Activated T-helper 17 cell treated with anti-CD3 and anti-CD28 coated beads, Interleukin-2, amount 50 U/mL, for 72 hours (primary cell): Measurements from ENCODE around the gene METRNL. TPM values are rescaled to one million over a fixed set of nuclear protein-coding genes. Genes with fewer than 3 reads are reported as not detected.

Experiments
- ATAC-seq: fragments of 150-1000 bp; cut with Tn5 transposase; replicated peaks from 2 replicates; pipeline ENCODE4 v1.10.0; 2021; ENCODE audit warnings: mild to moderate bottlenecking, moderate library complexity
- H3K27ac Mint-ChIP-seq: one replicate; pipeline ENCODE4 v1.8.0; 2022; ENCODE audit warnings: mixed read lengths
- H3K27me3 Mint-ChIP-seq: one replicate; pipeline ENCODE4 v1.8.0; 2022; ENCODE audit warnings: mixed read lengths
- H3K36me3 Mint-ChIP-seq: one replicate; pipeline ENCODE4 v1.8.0; 2022; ENCODE audit warnings: low read depth, mild to moderate bottlenecking, mixed read lengths
- H3K4me1 Mint-ChIP-seq: one replicate; pipeline ENCODE4 v1.8.0; 2022; ENCODE audit warnings: mixed read lengths
- H3K4me3 Mint-ChIP-seq: one replicate; pipeline ENCODE4 v1.8.0; 2022; ENCODE audit warnings: mild to moderate bottlenecking, mixed read lengths
- H3K9me3 Mint-ChIP-seq: one replicate; pipeline ENCODE4 v1.8.0; 2022; ENCODE audit warnings: mixed read lengths
- total RNA-seq, 2 donors: library from RNA; stranded (reverse); gene quantifications; one replicate each; pipeline ENCODE4 v1.2.3, GENCODE V29; 2022

Gene METRNL
- total RNA-seq, 2 donors from 2014 or later, result 21.9 to 43.4 TPM

DNA sequence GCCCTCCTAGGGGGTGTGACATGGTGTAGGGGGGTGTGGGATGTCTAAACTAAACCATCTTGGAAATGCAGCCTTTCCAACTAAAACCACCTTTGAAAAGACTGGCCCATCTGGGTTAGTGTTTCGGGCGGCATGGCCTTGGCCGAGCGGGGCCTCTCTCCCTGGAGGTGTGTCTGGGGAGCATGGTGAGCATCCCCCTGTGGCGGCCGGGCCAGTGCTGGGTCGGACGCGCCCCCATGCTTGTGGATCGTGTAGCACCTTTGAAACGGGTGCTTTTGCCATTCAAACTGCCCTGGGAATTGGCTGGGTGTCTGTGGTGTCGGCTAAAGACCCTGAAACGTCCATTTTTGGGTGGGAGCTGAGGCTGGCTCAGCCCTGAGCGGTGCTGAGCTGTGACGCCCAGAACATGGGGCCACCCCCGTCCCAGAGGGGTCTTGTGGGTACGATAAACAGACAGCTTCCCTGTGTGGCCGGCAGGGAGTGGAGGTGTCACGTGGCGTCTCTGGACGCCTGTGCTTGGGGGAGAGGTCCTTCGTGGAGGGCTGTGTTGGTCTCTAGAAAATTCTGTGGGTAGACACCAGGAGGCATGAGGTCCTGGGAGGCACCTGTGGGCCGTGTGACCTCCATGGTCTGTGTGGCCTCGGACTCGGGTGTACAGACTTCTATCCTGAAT is 6.3 kb downstream of the METRNL start:
- H3K9me3 Mint-ChIP-seq, result no peaks in the 10 kb centered on the region
- H3K27ac Mint-ChIP-seq, result no peak overlapping the region
- no peak overlapping the region for H3K4me3 Mint-ChIP-seq
- H3K36me3 Mint-ChIP-seq, result peaks cover 66% of the 10 kb centered on the region
- H3K27me3 Mint-ChIP-seq, result no peaks in the 10 kb centered on the region
- no peak for ATAC-seq
- peaks cover 19% of the 10 kb centered on the region for H3K4me1 Mint-ChIP-seq

DNA sequence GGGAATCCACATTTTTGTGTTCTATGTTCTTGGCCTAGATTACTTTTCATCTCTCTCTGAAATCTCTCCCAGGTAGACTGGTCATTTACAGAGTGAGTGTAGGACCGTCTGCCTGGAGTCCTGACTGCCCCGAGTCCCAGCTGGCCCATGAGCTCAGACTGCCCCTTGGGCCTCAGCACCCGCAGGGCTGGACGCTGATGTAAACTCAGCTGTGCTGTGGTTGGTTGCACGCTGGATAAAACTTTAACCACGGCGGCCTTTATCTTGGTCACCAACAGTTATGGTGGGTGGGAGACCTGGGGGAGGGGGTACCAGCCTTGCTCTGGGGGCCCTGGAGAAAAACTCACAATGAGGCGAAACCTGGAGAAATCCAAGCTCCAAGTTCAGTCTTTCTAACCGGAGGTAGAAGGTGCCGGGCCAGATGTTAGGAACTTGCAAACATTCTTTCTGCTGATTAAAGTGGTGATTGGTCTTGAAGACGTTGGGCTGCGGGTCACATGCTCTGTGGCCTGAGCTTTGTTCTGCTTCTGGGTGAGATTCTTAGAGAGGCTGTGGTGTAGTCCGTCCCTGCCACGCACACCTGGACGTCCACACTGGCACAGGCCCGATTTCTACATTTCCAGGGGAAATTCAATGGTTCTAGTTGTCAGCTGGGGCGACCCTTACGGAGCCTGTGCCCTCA is 6.9 kb downstream of the METRNL start:
- H3K4me3 Mint-ChIP-seq, result no peak overlapping the region
- ATAC-seq, result no peak
- H3K9me3 Mint-ChIP-seq, result no peaks in the 10 kb centered on the region
- H3K4me1 Mint-ChIP-seq, result peaks cover 19% of the 10 kb centered on the region
- H3K36me3 Mint-ChIP-seq, result peaks cover 66% of the 10 kb centered on the region
- H3K27ac Mint-ChIP-seq, result no peak overlapping the region
- no peaks in the 10 kb centered on the region for H3K27me3 Mint-ChIP-seq

DNA sequence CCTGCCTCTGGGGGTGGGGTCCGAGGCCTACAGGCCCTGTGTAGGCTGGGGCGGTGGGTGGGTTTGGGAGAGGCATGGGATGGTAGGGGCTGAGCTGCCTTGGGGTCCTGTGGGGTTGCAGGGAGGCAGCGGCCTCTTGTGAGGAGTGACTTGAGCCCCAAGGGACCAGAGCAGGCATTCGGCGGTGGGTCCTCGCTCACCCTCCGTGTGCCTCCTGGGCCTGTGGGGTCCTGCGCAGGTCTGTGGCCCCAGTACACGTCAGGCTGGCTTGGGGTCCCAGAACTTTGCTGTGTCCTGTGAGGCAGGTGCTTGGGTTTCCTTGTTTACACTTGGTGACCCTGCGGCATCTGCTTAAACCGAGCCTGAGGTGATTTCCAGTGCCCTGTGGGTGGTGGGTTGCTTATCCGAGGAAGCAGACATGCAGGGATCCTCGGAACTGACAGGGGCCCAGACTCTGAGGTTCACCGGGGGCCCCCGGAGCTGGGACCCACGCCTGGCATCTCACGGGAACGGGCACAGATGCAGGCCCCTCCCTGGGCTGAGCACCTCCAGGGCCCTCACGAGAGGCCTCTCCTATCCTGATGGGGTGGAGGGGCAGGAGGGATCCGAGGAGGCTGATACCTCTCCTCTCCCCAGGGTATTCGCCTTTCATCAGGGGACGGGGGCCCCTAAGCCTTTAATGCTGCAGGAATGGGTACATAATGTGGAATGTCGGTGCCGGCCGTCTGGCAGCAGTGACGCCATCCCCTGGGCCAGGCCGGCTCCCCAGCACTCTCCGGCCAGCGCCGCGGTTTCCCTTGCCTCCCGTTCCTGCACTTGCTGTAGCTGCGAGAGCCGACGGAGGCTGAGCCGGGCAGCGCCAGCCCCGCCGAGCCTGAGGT is 7.7 kb downstream of the METRNL start:
- no peak overlapping the region for H3K4me3 Mint-ChIP-seq
- H3K9me3 Mint-ChIP-seq, result no peaks in the 10 kb centered on the region
- no peaks in the 10 kb centered on the region for H3K27me3 Mint-ChIP-seq
- H3K4me1 Mint-ChIP-seq, result peaks cover 19% of the 10 kb centered on the region
- ATAC-seq, result no peak
- no peak overlapping the region for H3K27ac Mint-ChIP-seq
- peaks cover 65% of the 10 kb centered on the region for H3K36me3 Mint-ChIP-seq

DNA sequence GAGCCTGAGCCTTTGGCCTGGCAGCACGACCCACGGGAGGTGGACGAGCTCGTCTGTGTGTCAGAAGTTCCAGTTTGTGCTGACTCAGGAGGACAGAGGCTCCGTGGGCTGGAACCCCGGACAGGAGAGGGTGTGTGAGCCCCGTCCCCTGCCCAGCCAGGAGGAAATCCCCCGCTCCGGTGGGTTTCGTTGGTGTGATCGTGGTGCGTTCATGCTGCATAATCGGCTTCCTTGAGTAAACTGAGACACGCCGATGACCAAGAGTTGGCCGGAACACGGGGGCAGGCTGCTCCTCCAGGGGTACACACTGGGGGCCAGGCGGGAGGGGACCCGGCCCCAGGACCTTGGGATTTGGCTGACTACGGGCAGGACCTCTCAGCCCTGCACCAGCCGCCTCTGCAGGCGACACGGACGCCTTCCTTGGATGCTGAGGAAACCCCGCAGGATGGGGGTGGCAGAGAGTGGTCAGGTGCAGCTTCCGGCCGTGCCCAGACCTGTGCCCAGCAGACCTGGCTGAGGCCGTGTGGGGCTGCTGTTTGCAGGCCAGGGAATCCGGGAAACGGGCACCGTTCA is 8.5 kb downstream of the METRNL start:
- Mint-ChIP-seq H3K4me1 (peaks cover 14% of the 10 kb centered on the region), H3K27ac (no peak overlapping the region), H3K27me3 (no peaks in the 10 kb centered on the region), H3K4me3 (no peak overlapping the region), H3K9me3 (no peaks in the 10 kb centered on the region), H3K36me3 (peaks cover 59% of the 10 kb centered on the region)
- no peak for ATAC-seq

DNA sequence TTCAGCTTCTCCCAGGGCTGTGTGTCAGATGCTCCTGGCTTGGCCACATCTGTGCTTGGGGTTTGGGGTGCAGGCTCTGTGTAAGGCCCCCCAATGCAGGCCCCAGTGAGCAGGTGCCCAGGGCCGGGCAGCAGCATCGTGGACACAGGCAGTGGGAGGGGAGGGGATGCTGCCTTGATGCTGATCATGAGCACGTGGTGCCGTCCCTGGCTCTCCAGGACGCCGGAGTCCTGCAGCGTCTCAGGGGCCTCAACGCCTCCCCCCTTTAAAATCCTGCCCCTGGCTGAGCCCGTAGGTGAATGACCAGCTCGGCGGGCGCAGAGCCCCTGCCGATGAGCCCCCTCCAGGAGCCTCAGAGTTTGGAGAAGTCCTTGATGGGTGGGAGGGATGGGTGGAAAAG is 9.0 kb downstream of the METRNL start:
- Mint-ChIP-seq H3K27me3 (no peaks in the 10 kb centered on the region), H3K9me3 (no peaks in the 10 kb centered on the region), H3K4me1 (peaks cover 8% of the 10 kb centered on the region), H3K36me3 (peaks cover 54% of the 10 kb centered on the region), H3K27ac (no peak overlapping the region), H3K4me3 (no peak overlapping the region)
- no peak for ATAC-seq

DNA sequence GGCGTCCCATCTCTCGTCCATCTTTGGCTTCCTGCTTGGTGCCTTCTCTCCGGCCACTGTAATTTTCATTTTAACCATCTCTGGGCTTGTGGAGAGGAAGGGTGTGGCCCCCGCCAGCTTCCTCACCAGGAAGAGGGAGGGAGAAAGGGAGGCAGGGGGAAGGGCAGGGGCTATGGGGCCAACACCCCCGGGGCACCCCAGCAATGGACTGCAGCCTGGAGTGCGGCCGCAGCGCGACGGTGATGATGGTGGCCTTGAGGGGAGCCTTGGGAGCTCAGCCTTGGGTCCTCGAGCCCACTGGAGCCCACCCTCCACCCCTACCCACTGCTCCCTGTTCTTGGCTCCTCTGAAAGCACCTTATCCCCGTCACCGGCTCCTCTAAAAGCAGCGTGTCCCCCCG is 9.5 kb downstream of the METRNL start:
- Mint-ChIP-seq H3K4me3 (no peak overlapping the region), H3K27ac (no peak overlapping the region), H3K9me3 (no peaks in the 10 kb centered on the region), H3K4me1 (peaks cover 3% of the 10 kb centered on the region), H3K36me3 (peaks cover 54% of the 10 kb centered on the region), H3K27me3 (no peaks in the 10 kb centered on the region)
- no peak for ATAC-seq

DNA sequence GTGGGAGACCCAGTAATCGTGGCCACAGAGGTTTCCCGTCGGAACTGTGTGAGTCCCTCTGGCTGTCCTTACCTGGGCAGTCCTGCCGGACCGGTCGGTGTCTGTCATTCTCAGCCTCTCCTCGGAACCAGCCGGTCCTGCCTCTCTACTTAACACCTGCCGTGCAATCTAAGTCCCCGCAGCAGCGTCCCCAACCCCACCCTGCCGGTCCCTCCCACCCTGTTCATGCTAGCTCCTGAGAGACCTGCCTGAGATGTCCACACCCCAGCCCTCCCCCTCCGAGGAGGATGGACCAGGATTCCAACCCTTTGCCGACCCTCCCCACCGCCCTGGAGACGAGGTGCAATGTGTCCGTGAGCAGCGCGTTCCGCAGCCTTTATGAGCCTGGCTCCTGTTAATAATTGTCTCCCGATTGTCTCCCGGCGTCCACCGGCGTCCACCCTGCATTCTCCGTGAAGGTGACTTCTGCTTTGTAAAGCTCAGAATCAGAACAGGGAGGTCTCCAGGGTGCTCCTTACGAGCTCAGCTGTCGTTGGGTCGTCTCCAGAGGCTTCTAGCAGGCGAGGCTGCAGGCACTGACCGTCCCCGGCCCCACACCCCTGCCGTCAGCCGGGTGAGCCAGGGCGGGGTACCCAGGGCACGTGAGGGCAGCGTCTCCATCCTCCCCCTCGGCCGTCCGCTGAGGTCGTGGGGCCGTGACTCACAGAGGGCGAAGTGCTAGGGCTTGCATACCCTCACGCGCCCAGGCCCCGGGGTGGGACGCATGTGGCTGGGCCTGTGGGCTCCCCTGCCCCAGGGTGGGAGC is 10.1 kb downstream of the METRNL start:
- Mint-ChIP-seq H3K4me1 (no peaks in the 10 kb centered on the region), H3K27me3 (no peaks in the 10 kb centered on the region), H3K4me3 (no peak overlapping the region), H3K9me3 (no peaks in the 10 kb centered on the region), H3K27ac (no peak overlapping the region), H3K36me3 (peaks cover 54% of the 10 kb centered on the region)
- no peak for ATAC-seq

DNA sequence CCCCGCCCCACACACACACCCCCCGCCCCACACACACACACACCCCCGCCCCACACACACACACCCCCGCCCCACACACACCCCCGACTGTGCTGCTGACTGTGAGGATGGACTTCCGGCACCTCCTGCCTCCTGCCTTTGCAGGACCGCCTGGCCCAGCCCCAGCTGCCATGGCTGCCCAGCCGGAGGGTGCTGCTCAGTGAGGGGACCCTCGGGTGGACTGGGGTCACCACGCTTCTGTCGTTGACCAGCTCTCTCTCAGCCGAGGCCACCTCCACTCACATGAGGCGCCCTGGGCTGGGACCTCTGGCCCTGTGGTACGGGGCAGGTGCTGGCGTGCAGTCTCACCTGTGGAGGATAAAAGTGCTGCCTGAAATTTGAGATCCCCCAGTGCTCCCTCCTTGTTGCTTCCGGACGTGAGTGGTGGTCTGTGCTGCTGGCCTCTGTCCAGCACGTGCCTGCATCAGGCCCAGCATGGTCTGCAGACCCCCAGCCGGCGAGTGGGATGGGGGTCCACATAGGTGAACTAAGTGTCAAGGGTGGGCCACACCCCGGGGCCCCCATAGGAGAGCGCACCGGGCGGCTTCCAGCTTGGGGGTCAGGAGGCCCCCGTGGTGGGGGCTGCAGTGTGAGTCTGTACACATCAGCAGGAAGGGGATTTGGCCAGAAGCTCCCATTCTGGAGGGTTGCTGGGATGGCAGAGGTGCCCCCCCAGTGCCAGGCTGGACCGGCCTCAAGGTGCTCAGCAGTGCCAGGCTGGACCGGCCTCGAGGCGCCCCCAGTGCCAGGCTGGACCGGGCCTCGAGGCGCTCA is 11.2 kb downstream of the METRNL start:
- Mint-ChIP-seq H3K4me3 (no peak overlapping the region), H3K9me3 (no peaks in the 10 kb centered on the region), H3K36me3 (peaks cover 54% of the 10 kb centered on the region), H3K27ac (no peak overlapping the region), H3K27me3 (no peaks in the 10 kb centered on the region), H3K4me1 (no peaks in the 10 kb centered on the region)
- ATAC-seq, result no peak

DNA sequence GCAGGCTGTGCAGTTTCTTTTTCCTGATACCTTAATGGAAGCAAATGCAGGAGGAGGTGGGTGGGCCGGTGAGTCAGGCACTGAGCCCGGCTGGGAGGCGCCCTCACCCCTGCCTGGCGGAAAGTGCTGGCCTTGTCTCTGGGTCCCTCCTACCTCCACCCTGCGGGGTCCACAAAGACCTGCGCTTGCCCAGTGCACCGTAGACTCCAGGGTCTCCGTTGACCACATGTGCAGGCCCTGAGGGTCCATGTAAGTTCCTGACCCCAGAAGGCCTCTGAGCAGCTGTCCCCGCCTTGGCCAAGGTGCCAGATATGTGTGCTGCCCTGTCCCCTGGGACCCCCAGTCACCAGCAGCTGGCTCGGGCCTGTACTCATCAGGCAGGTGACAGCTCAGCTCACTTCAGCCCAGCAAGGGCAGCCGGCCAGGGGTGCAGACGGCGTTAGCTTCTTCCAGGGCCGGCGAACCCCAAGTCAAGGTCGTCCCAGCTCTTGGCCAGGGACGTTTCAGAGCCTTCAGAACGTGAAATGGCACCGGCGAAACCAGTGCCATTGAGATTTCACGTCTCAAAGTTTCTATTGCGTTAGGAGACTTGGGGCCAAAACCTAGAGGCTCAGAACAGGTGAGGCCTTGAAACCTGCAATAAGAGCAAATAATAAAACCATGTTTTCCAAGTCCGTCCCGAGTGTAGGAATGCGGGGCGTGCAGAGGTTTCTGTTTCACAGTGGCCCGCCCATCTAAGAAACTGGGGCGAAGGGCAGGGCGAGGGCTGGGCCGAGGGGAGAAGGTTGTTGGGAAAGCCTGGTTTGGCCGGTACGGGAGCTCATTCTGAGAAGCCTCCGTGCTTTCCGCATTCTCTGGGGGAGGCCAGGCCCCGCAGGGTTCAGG is 12.1 kb downstream of the METRNL start:
- Mint-ChIP-seq H3K9me3 (no peaks in the 10 kb centered on the region), H3K27ac (no peak overlapping the region), H3K4me1 (no peaks in the 10 kb centered on the region), H3K36me3 (peaks cover 49% of the 10 kb centered on the region), H3K4me3 (no peak overlapping the region), H3K27me3 (no peaks in the 10 kb centered on the region)
- no peak for ATAC-seq

DNA sequence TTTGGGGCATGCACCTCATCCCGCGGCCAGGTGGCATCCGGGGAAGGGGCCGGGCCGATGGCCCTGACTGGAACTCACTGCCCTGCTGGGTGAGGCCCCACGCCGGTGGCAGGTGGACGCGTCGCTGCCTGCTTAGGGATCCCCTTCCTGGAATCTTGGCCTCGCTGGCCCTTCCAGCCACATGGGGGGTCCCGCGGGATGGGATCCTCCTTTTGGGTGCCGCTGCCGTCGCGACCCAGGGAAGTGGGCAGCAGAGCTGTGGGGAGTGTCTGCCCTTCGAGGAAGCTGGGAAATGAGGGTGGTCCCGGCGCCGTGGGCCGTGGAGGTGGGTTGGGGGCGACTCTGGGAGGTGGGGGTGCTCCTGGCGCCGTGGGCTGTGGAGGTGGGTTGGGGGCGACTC is 12.8 kb downstream of the METRNL start:
- Mint-ChIP-seq H3K27me3 (no peaks in the 10 kb centered on the region), H3K4me1 (no peaks in the 10 kb centered on the region), H3K9me3 (no peaks in the 10 kb centered on the region), H3K4me3 (no peak overlapping the region), H3K27ac (no peak overlapping the region), H3K36me3 (peaks cover 50% of the 10 kb centered on the region)
- no peak for ATAC-seq

DNA sequence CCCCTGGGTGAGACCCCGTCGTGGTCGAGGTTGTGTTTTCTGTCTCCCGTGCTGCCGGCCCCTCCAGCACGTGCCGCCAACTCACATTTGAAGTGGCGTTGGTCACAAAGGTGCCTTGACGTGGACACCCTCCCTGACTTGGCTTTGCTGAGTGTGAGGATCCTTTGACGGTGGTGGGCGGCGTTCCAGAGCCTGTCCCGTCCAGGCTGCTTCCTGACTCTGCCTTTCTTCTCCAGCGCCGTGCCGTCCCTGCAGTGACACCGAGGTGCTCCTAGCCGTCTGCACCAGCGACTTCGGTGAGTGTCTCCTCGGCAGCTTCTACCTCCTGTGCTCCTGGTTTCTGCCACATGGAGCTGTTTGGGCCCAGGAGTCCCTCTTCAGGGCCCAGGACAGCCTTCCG is 13.5 kb downstream of the METRNL start:
- Mint-ChIP-seq H3K27me3 (no peaks in the 10 kb centered on the region), H3K9me3 (no peaks in the 10 kb centered on the region), H3K36me3 (peaks cover 45% of the 10 kb centered on the region), H3K4me1 (no peaks in the 10 kb centered on the region), H3K27ac (no peak overlapping the region), H3K4me3 (no peak overlapping the region)
- no peak for ATAC-seq

DNA sequence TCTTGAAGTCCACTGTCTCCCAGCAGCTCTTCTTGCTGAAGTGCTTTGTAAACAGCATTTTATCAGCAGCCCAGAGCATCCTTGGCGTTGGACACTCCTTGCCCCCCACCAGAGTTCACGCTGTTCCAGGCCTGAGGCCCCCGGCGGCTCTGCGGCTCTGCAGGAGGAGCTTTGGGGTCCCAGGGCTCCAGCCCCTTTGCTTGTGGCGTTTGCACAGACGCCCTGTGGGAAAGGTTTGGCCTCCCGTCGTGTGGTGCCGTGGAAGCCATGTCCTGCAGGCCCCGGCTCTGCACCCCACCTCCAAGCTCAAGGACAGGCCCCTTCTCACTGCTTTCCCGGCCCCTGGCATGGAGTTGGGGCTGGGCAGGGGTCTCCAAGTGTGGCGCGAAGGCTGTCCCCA is 14.1 kb downstream of the METRNL start:
- ATAC-seq, result no peak
- H3K36me3 Mint-ChIP-seq, result peaks cover 45% of the 10 kb centered on the region
- H3K4me3 Mint-ChIP-seq, result no peak overlapping the region
- no peaks in the 10 kb centered on the region for H3K4me1 Mint-ChIP-seq
- H3K27me3 Mint-ChIP-seq, result no peaks in the 10 kb centered on the region
- H3K27ac Mint-ChIP-seq, result no peak overlapping the region
- H3K9me3 Mint-ChIP-seq, result no peaks in the 10 kb centered on the region

DNA sequence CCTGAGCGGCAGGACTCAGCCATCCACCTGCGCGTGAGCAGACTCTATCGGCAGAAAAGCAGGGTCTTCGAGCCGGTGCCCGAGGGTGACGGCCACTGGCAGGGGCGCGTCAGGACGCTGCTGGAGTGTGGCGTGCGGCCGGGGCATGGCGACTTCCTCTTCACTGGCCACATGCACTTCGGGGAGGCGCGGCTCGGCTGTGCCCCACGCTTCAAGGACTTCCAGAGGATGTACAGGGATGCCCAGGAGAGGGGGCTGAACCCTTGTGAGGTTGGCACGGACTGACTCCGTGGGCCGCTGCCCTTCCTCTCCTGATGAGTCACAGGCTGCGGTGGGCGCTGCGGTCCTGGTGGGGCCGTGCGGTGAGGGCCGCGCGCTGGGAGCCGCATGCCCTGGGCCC is 14.9 kb downstream of the METRNL start:
- Mint-ChIP-seq H3K4me1 (no peaks in the 10 kb centered on the region), H3K27ac (no peak overlapping the region), H3K27me3 (no peaks in the 10 kb centered on the region), H3K36me3 (peaks cover 42% of the 10 kb centered on the region), H3K4me3 (no peak overlapping the region), H3K9me3 (no peaks in the 10 kb centered on the region)
- ATAC-seq, result no peak
